UCSD-AML1 (cell line): ENCODE results near the gene PCDHGC3.

Experiments
- DNase-seq: peaks from one replicate; lab custom pipeline; 2025; ENCODE audit not compliant: unreplicated experiment; lab: John Stamatoyannopoulos, UW

PCDHGC3 gene

GRCh38 chr5:141484641-141485311 lies 9.0 kb downstream of the PCDHGC3 start, which contains the start of gene PCDHGC4:
TSS of gene PCDHGC4 (plus strand) at chr5:141485030. CDS start at chr5:141485174, 144 bp downstream.
- no peak for DNase-seq

- no peak for DNase-seq
Observed at GRCh38 chr5:141485321-141486055, 9.7 kb downstream of the PCDHGC3 start.

- DNase-seq, result no peak
Observed at GRCh38 chr5:141486091-141486490, 10.3 kb downstream of the PCDHGC3 start.

GRCh38 chr5:141487131-141487530 lies 11.4 kb downstream of the PCDHGC3 start:
- no peak for DNase-seq

- no peak for DNase-seq
Observed at GRCh38 chr5:141488591-141489561, 13.1 kb downstream of the PCDHGC3 start, which contains the start of gene PCDHGC5. TSS of gene PCDHGC5 (plus strand) at chr5:141489081. CDS start at chr5:141489241, 160 bp downstream.

GRCh38 chr5:141489841-141490240 lies 14.1 kb downstream of the PCDHGC3 start:
- DNase-seq, result no peak

GRCh38 chr5:141490271-141490670 lies 14.5 kb downstream of the PCDHGC3 start:
- no peak for DNase-seq

- DNase-seq, result no peak
Observed at GRCh38 chr5:141490771-141491170, 15.0 kb downstream of the PCDHGC3 start.

GRCh38 chr5:141491323-141492167 lies 15.8 kb downstream of the PCDHGC3 start:
- DNase-seq, result no peak

- no peak for DNase-seq
Observed at GRCh38 chr5:141492168-141492885, 16.6 kb downstream of the PCDHGC3 start.

- DNase-seq, result no peak
Observed at GRCh38 chr5:141493500-141494422, 18.0 kb downstream of the PCDHGC3 start.

- no peak for DNase-seq
Observed at GRCh38 chr5:141494761-141495452, 19.1 kb downstream of the PCDHGC3 start.

- DNase-seq, result no peak
Observed at GRCh38 chr5:141495453-141495811, 19.7 kb downstream of the PCDHGC3 start.

- DNase-seq, result no peak
Observed at GRCh38 chr5:141496038-141496437, 20.3 kb downstream of the PCDHGC3 start.

- DNase-seq, result no peak
Observed at GRCh38 chr5:141501761-141502160, 26.0 kb downstream of the PCDHGC3 start.

GRCh38 chr5:141503681-141504080 lies 27.9 kb downstream of the PCDHGC3 start:
- DNase-seq, result no peak

GRCh38 chr5:141504216-141504615 lies 28.4 kb downstream of the PCDHGC3 start:
- DNase-seq, result no peak
